ENCODE results near the gene YY1AP1. TPM values are rescaled to one million over a fixed set of nuclear protein-coding genes. Genes with fewer than 3 reads are reported as not detected.

YY1AP1 gene
- total and polyA plus RNA-seq, 2 experiments from 2014 or later: 28.1 to 50.1 TPM

DNA sequence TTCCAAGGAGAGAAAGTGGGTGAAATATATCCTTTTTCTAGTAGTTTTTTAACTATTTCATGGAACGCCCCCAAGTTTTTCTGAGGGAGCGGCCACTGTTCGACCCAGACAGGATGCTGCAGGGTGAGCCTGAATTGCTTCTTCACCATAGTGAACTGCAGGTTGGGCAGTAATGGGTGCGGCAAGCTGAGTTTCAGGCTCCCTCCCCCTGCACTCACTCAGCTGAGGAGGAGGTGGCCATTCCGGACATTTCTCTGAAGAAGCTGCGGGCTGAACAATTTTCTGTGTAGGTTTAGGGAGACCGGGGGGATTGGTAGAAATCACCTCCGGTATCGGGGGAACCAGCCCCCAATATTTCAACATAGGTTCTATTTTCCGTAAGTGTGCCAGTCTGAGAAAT, 8.5 kb upstream of the YY1AP1 start:
- no peak for DNase-seq
- H4K20me1 ChIP-seq (ENCODE audit: insufficient read depth): no peaks in the 10 kb centered on the region; the same call in 1 of the 2 replicates
- peaks cover 3% of the 10 kb centered on the region; the same call in 1 of the 2 replicates for H3K36me3 ChIP-seq (ENCODE audit: low read depth)
- H3K9ac ChIP-seq: no peak overlapping the region
- no peaks in the 10 kb centered on the region for H3K9me3 ChIP-seq (ENCODE audit: low read depth)
- no peak for TF ChIP-seq EZH2phosphoT487 (IDR thresholded peaks at IDR 0.05; ENCODE audit: insufficient read depth, low read depth)
- no peak for TF ChIP-seq EZH2 (IDR thresholded peaks at IDR 0.05; ENCODE audit: insufficient read depth, poor library complexity, severe bottlenecking)
- H3K4me1 ChIP-seq (ENCODE audit: insufficient read depth): peaks cover 5% of the 10 kb centered on the region
- peaks cover 89% of the 10 kb centered on the region for H3K79me2 ChIP-seq (ENCODE audit: insufficient read depth)
- no peak overlapping the region for H3K4me3 ChIP-seq
- no peak overlapping the region for H3K4me2 ChIP-seq (ENCODE audit: unreplicated experiment)
- H3K27ac ChIP-seq: no peak overlapping the region
- in situ Hi-C loops (cut with MboI): no loop called here
- no peak overlapping the region for H2AFZ ChIP-seq
- no peaks in the 10 kb centered on the region for H3K9me2 ChIP-seq (ENCODE audit: insufficient read depth)
- peaks cover 13% of the 10 kb centered on the region for H3F3A ChIP-seq (ENCODE audit: insufficient read depth)
- WGBS, 2 experiments (ENCODE audit: low coverage in 1 of 2, low lambda C conversion rate in 2 of 2, missing lambda C conversion rate in 2 of 2): 94 to 96% methylated on average over 5 to 10 of the region's 10 CpGs
- no peaks in the 10 kb centered on the region for H3K27me3 ChIP-seq (replicated peaks; ENCODE audit: insufficient read depth)

DNA sequence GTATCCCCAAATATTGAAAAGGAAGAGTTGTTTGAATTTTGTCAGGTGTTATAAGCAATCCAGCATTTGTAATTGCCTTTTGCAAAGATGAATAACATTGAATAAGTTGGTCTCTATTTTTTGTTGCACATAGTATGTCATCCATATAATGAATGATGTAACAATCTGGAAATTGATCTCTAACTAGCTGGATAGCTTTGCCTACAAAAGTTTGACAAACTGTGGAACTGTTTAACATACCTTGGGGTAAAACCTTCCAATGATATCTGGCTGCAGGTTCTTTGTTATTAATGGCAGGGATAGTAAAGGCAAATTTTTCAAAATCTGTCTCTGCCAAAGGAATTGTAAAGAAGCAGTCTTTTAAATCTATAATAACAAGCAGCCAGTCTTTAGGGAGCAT, 8.0 kb upstream of the YY1AP1 start:
- Histone ChIP-seq H3K9me3 (ENCODE audit: low read depth) (no peaks in the 10 kb centered on the region), H3F3A (ENCODE audit: insufficient read depth) (peaks cover 13% of the 10 kb centered on the region), H3K4me2 (ENCODE audit: unreplicated experiment) (no peak overlapping the region), H3K4me3 (no peak overlapping the region), H3K9ac (no peak overlapping the region), H2AFZ (no peak overlapping the region), H4K20me1 (ENCODE audit: insufficient read depth) (no peaks in the 10 kb centered on the region; the same call in 1 of the 2 replicates), H3K4me1 (ENCODE audit: insufficient read depth) (peaks cover 5% of the 10 kb centered on the region), H3K27me3 (replicated peaks; ENCODE audit: insufficient read depth) (no peaks in the 10 kb centered on the region), H3K79me2 (ENCODE audit: insufficient read depth) (peaks cover 89% of the 10 kb centered on the region), H3K9me2 (ENCODE audit: insufficient read depth) (no peaks in the 10 kb centered on the region), H3K27ac (no peak overlapping the region), H3K36me3 (ENCODE audit: low read depth) (peaks cover 7% of the 10 kb centered on the region; the same call in 1 of the 2 replicates)
- in situ Hi-C loops (cut with MboI): no loop called here
- TF ChIP-seq EZH2 (IDR thresholded peaks at IDR 0.05; ENCODE audit: insufficient read depth, poor library complexity, severe bottlenecking): no peak
- TF ChIP-seq EZH2phosphoT487 (IDR thresholded peaks at IDR 0.05; ENCODE audit: insufficient read depth, low read depth): no peak
- DNase-seq: no peak

DNA sequence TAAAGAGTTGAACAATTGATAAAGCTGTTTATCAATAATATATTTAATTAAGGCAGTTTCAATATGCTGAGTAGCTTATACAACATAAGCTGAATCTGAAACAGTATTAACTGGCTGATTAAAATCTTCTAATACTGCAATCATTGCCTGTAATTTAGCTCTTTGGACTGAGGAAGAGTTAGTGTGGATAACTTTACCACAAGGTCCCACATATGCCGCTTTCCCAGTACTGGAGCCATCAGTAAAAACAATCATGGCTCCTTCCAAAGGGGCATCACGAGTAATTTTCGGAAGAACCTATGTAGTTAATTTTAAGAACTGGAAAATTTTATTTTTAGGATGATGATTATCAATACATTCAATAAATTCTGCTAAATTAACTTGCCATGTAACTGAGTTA, 7.0 kb upstream of the YY1AP1 start:
- no peak overlapping the region for H3K9ac ChIP-seq
- peaks cover 16% of the 10 kb centered on the region for H3F3A ChIP-seq (ENCODE audit: insufficient read depth)
- H3K4me1 ChIP-seq (ENCODE audit: insufficient read depth): peaks cover 6% of the 10 kb centered on the region
- no peak for DNase-seq
- peaks cover 98% of the 10 kb centered on the region for H3K79me2 ChIP-seq (ENCODE audit: insufficient read depth)
- 97 to 98% methylated on average over 3 of the region's 3 CpGs for WGBS, 2 experiments (ENCODE audit: low coverage in 1 of 2, low lambda C conversion rate in 2 of 2, missing lambda C conversion rate in 2 of 2)
- H4K20me1 ChIP-seq (ENCODE audit: insufficient read depth): no peaks in the 10 kb centered on the region; the same call in 1 of the 2 replicates
- H3K4me2 ChIP-seq (ENCODE audit: unreplicated experiment): no peak overlapping the region
- no peaks in the 10 kb centered on the region for H3K9me3 ChIP-seq (ENCODE audit: low read depth)
- in situ Hi-C loops (cut with MboI): no loop called here
- no peak overlapping the region for H3K27ac ChIP-seq
- peaks cover 12% of the 10 kb centered on the region; the same call in 1 of the 2 replicates for H3K36me3 ChIP-seq (ENCODE audit: low read depth)
- no peak for TF ChIP-seq EZH2 (IDR thresholded peaks at IDR 0.05; ENCODE audit: insufficient read depth, poor library complexity, severe bottlenecking)
- TF ChIP-seq EZH2phosphoT487 (IDR thresholded peaks at IDR 0.05; ENCODE audit: insufficient read depth, low read depth): no peak
- no peak overlapping the region for H3K4me3 ChIP-seq
- no peaks in the 10 kb centered on the region for H3K27me3 ChIP-seq (replicated peaks; ENCODE audit: insufficient read depth)
- no peak overlapping the region for H2AFZ ChIP-seq
- H3K9me2 ChIP-seq (ENCODE audit: insufficient read depth): no peaks in the 10 kb centered on the region

DNA sequence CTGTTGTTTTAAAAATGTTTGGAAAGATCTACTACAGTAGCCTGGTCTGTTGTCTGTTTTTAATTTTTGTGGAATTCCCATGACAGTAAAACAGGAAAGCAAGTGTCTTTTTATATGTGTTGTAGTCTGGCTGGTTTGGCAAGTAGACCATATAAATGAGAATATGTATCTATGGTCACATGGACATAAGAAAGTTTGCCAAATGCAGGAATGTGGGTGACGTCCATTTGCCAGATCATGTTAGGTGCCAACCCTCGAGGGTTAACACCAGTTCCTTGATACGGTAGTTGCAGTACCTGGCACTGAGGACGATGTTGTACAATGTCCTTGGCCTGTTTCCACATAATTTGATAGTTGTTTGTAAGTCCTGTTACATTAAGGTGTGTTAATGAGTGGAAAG, 6.5 kb upstream of the YY1AP1 start:
- no peak overlapping the region for H2AFZ ChIP-seq
- DNase-seq: no peak
- peaks cover 12% of the 10 kb centered on the region for H3K4me1 ChIP-seq (ENCODE audit: insufficient read depth)
- H3K27ac ChIP-seq: no peak overlapping the region
- H3K36me3 ChIP-seq (ENCODE audit: low read depth): peaks cover 12% of the 10 kb centered on the region; the same call in 1 of the 2 replicates
- no peak overlapping the region for H3K9ac ChIP-seq
- in situ Hi-C loops (cut with MboI): no loop called here
- H3F3A ChIP-seq (ENCODE audit: insufficient read depth): peaks cover 16% of the 10 kb centered on the region
- H3K4me3 ChIP-seq: no peak overlapping the region
- H3K79me2 ChIP-seq (ENCODE audit: insufficient read depth): peaks cover 100% of the 10 kb centered on the region
- no peaks in the 10 kb centered on the region for H3K27me3 ChIP-seq (replicated peaks; ENCODE audit: insufficient read depth)
- no peaks in the 10 kb centered on the region for H3K9me3 ChIP-seq (ENCODE audit: low read depth)
- 16 to 18% methylated on average over 4 of the region's 4 CpGs for WGBS, 2 experiments (ENCODE audit: low coverage in 1 of 2, low lambda C conversion rate in 2 of 2, missing lambda C conversion rate in 2 of 2)
- H4K20me1 ChIP-seq (ENCODE audit: insufficient read depth): no peaks in the 10 kb centered on the region; the same call in 1 of the 2 replicates
- H3K9me2 ChIP-seq (ENCODE audit: insufficient read depth): no peaks in the 10 kb centered on the region
- no peak overlapping the region for H3K4me2 ChIP-seq (ENCODE audit: unreplicated experiment)
- no peak for TF ChIP-seq EZH2 (IDR thresholded peaks at IDR 0.05; ENCODE audit: insufficient read depth, poor library complexity, severe bottlenecking)
- TF ChIP-seq EZH2phosphoT487 (IDR thresholded peaks at IDR 0.05; ENCODE audit: insufficient read depth, low read depth): no peak

DNA sequence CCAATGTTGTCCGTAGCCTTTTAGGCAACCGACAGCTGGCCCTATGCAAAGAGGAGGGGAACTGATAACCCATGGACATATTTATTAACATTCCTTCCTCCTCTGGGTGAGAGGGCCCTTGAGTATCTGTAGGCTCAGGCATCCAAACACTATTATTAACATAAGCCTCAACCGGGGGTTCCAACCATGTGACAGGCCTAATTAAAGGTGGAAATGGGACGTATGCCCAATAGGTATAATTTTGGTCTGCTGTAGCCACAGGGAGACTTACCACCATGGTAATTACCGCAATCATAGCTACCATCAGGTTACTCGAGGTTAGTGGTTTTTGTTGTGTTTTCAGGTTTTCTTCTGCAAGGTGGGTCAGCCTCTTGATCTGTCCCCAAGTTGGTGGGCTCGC, 5.6 kb upstream of the YY1AP1 start:
- H3K4me3 ChIP-seq: no peak overlapping the region
- peaks cover 16% of the 10 kb centered on the region for H3F3A ChIP-seq (ENCODE audit: insufficient read depth)
- TF ChIP-seq EZH2phosphoT487 (IDR thresholded peaks at IDR 0.05; ENCODE audit: insufficient read depth, low read depth) (no peak), EZH2 (IDR thresholded peaks at IDR 0.05; ENCODE audit: insufficient read depth, poor library complexity, severe bottlenecking) (no peak)
- H2AFZ ChIP-seq: no peak overlapping the region
- H3K27me3 ChIP-seq (replicated peaks; ENCODE audit: insufficient read depth): no peaks in the 10 kb centered on the region
- H3K4me1 ChIP-seq (ENCODE audit: insufficient read depth): peaks cover 19% of the 10 kb centered on the region
- no peak for DNase-seq
- no peak overlapping the region for H3K9ac ChIP-seq
- no peaks in the 10 kb centered on the region for H3K9me2 ChIP-seq (ENCODE audit: insufficient read depth)
- no peaks in the 10 kb centered on the region; the same call in 1 of the 2 replicates for H4K20me1 ChIP-seq (ENCODE audit: insufficient read depth)
- in situ Hi-C loops (cut with MboI): no loop called here
- H3K27ac ChIP-seq: no peak overlapping the region
- peaks cover 12% of the 10 kb centered on the region; the same call in 1 of the 2 replicates for H3K36me3 ChIP-seq (ENCODE audit: low read depth)
- 93 to 94% methylated on average over 7 of the region's 7 CpGs for WGBS, 2 experiments (ENCODE audit: low coverage in 1 of 2, low lambda C conversion rate in 2 of 2, missing lambda C conversion rate in 2 of 2)
- peaks cover 100% of the 10 kb centered on the region for H3K79me2 ChIP-seq (ENCODE audit: insufficient read depth)
- H3K9me3 ChIP-seq (ENCODE audit: low read depth): no peaks in the 10 kb centered on the region
- no peak overlapping the region for H3K4me2 ChIP-seq (ENCODE audit: unreplicated experiment)
